ENCODE data around the gene ARID3A. TPM values are rescaled to one million over a fixed set of nuclear protein-coding genes. Genes with fewer than 3 reads are reported as not detected.

Gene ARID3A
- total and polyA plus RNA-seq, 7 donors: 1.4 to 11.6 (median 3.7) TPM

- peaks cover 6 to 60% (median 38%) of the 10 kb centered on the region in 4 donors for H3K36me3 ChIP-seq
- WGBS, 2 donors: 96 to 97% methylated on average over 14 of the region's 14 CpGs
Observed at GRCh38 chr19:970695-971094, 44.9 kb downstream of the ARID3A start.

DNA sequence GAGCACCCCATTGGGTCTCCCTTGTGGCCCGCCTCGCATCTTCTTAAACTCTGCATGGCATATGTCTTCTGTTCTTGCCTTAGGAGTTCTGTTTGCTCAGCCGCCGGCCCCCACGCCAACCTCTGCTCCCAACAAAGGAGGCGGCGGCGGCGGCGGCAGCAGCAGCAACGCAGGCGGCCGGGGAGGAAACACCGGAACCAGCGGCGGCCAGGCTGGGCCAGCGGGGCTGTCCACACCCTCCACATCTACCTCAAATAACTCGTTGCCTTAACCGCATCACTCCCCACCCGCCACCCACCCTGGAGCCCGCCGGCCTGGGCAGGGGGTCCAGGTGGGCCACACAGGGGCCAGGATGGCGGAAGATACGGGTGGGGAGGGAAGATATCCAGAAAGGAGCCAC lies 46.0 kb downstream of the ARID3A start:
- Histone ChIP-seq H3K36me3 (peaks cover 6 to 51% (median 33%) of the 10 kb centered on the region in 4 donors), H3K27me3 (no peaks in the 10 kb centered on the region), H3K4me3 (no peak overlapping the region), H3K27ac (no peak overlapping the region), H3K4me1 (no peaks in the 10 kb centered on the region), H3K9me3 (peaks cover 0 to 7% (median 5%) of the 10 kb centered on the region in 4 donors)
- no peak for DNase-seq
- 96% methylated on average over 24 of the region's 24 CpGs for WGBS, 2 donors
- intact Hi-C loops (cut with DNase I): no loop called here
- TF ChIP-seq, protein P1, sequence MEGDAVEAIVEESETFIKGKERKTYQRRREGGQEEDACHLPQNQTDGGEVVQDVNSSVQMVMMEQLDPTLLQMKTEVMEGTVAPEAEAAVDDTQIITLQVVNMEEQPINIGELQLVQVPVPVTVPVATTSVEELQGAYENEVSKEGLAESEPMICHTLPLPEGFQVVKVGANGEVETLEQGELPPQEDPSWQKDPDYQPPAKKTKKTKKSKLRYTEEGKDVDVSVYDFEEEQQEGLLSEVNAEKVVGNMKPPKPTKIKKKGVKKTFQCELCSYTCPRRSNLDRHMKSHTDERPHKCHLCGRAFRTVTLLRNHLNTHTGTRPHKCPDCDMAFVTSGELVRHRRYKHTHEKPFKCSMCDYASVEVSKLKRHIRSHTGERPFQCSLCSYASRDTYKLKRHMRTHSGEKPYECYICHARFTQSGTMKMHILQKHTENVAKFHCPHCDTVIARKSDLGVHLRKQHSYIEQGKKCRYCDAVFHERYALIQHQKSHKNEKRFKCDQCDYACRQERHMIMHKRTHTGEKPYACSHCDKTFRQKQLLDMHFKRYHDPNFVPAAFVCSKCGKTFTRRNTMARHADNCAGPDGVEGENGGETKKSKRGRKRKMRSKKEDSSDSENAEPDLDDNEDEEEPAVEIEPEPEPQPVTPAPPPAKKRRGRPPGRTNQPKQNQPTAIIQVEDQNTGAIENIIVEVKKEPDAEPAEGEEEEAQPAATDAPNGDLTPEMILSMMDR (IDR thresholded peaks at IDR 0.05): no peak
- TF ChIP-seq POLR2A (IDR thresholded peaks at IDR 0.05) (no peak), POLR2AphosphoS5 (IDR thresholded peaks at IDR 0.05) (no peak), EP300 (IDR thresholded peaks at IDR 0.05) (no peak)

More at GRCh38 chr19:970695-971094, 44.9 kb downstream of the ARID3A start:
- intact Hi-C loops (cut with DNase I): no loop called here
- Histone ChIP-seq H3K4me1 (no peaks in the 10 kb centered on the region), H3K27ac (no peak overlapping the region), H3K9me3 (peaks cover 0 to 7% (median 5%) of the 10 kb centered on the region in 4 donors), H3K27me3 (no peaks in the 10 kb centered on the region), H3K4me3 (no peak overlapping the region)
- DNase-seq: no peak
- TF ChIP-seq POLR2A (IDR thresholded peaks at IDR 0.05): no peak
- TF ChIP-seq POLR2AphosphoS5 (IDR thresholded peaks at IDR 0.05): no peak
- TF ChIP-seq EP300 (IDR thresholded peaks at IDR 0.05): no peak
- TF ChIP-seq, protein P1 (IDR thresholded peaks at IDR 0.05): peak in 1 of 4 experiments; percentile 33

GRCh38 chr19:972281-972680 lies 46.4 kb downstream of the ARID3A start:
- Histone ChIP-seq H3K4me3 (no peak overlapping the region), H3K36me3 (peaks cover 6 to 46% (median 29%) of the 10 kb centered on the region in 4 donors), H3K4me1 (no peaks in the 10 kb centered on the region), H3K9me3 (peaks cover 0 to 7% (median 5%) of the 10 kb centered on the region in 4 donors), H3K27me3 (no peaks in the 10 kb centered on the region), H3K27ac (no peak overlapping the region)
- TF ChIP-seq EP300 (IDR thresholded peaks at IDR 0.05) (no peak), POLR2AphosphoS5 (IDR thresholded peaks at IDR 0.05) (no peak), POLR2A (IDR thresholded peaks at IDR 0.05) (no peak)
- TF ChIP-seq, protein P1 (IDR thresholded peaks at IDR 0.05): no peak
- intact Hi-C loops (cut with DNase I): no loop called here
- no peak for DNase-seq
- WGBS, 2 donors: 96 to 98% methylated on average over 6 of the region's 6 CpGs

- peaks cover 0 to 7% (median 5%) of the 10 kb centered on the region in 4 donors for H3K9me3 ChIP-seq
- H3K4me3 ChIP-seq: no peak overlapping the region
- no peak overlapping the region for H3K27ac ChIP-seq
- no peaks in the 10 kb centered on the region for H3K4me1 ChIP-seq
- DNase-seq: no peak
- no peak for TF ChIP-seq EP300 (IDR thresholded peaks at IDR 0.05)
- no peaks in the 10 kb centered on the region for H3K27me3 ChIP-seq
- peaks cover 6 to 34% (median 21%) of the 10 kb centered on the region in 4 donors for H3K36me3 ChIP-seq
- intact Hi-C loops (cut with DNase I): no loop called here
- 87 to 88% methylated on average over 29 of the region's 29 CpGs for WGBS, 2 donors
Observed at GRCh38 chr19:973726-974563, 48.1 kb downstream of the ARID3A start.

GRCh38 chr19:974564-975257 lies 48.9 kb downstream of the ARID3A start:
- Histone ChIP-seq H3K36me3 (peaks cover 6 to 27% (median 21%) of the 10 kb centered on the region in 4 donors), H3K4me1 (no peaks in the 10 kb centered on the region), H3K9me3 (peaks cover 0 to 7% (median 5%) of the 10 kb centered on the region in 4 donors), H3K4me3 (no peak overlapping the region), H3K27me3 (no peaks in the 10 kb centered on the region), H3K27ac (no peak overlapping the region)
- TF ChIP-seq EP300 (IDR thresholded peaks at IDR 0.05): no peak
- TF ChIP-seq POLR2AphosphoS5 (IDR thresholded peaks at IDR 0.05): no peak
- TF ChIP-seq POLR2A (IDR thresholded peaks at IDR 0.05): no peak
- TF ChIP-seq, protein P1 (IDR thresholded peaks at IDR 0.05): no peak
- DNase-seq: no peak
- intact Hi-C loops (cut with DNase I): no loop called here
- 84 to 87% methylated on average over 37 of the region's 37 CpGs for WGBS, 2 donors

Measured in sigmoid colon (tissue), 7 donors.